AG08396 (cell line): ENCODE measurements around the gene ARHGAP42.

Experiments
- DNase-seq: peaks from one replicate; pipeline ENCODE4 v3.0.0; 2012; ENCODE audit warnings: low spot score, mixed read lengths

The ARHGAP42 gene

DNA sequence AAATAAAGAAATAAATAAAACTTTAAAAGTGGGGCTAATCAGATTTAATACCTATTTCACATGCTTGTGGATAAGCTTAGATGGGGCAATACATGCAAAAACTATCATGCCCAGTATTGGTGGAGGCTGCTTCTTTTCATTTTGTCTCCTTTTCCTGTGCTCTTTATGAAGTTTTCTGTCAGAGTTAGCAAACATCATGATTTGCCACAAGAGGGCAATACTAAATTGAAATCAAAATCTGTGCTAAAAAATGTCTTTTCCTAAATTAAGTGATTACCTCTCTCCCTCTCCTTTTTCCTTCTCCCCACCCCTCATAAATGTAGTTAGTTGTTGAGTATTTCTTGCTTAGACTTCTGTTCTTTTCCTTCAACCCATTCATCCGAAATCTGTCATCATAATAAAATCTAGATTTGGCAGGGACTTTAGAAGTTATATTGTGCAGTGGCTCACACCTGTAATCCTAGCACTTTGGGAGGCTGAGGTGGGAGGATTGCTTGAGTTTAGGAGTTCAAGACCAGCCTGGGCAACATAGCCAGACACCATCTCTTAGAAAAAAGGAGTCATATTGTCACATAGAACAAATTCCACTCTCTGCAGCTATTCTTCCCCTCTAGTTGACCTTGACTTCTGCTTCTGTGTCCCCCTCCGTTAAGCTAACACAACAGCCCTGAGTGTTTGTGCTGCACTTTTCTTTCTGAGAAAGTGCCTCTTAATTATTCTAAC, 4.7 kb upstream of the ARHGAP42 start:
- DNase-seq: no peak

DNA sequence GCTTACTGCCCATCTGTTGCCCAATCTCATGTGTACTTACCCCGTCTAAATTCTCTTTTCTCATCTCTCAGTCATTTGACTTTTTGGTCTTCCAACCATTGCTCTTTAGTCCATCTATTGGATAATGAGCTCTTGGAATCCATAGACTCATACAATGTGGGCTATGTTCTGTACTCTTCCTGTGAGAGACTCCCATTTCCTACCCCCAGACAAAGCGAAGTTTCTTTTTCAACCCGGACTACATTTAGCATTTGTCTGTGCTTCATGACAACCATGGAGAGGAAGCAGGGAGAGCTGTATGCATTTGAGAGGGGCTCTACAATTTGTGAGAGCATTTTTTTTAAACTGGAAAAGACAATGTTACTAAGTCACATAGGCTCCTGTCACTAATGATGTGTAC, 4.0 kb upstream of the ARHGAP42 start:
- no peak for DNase-seq

DNA sequence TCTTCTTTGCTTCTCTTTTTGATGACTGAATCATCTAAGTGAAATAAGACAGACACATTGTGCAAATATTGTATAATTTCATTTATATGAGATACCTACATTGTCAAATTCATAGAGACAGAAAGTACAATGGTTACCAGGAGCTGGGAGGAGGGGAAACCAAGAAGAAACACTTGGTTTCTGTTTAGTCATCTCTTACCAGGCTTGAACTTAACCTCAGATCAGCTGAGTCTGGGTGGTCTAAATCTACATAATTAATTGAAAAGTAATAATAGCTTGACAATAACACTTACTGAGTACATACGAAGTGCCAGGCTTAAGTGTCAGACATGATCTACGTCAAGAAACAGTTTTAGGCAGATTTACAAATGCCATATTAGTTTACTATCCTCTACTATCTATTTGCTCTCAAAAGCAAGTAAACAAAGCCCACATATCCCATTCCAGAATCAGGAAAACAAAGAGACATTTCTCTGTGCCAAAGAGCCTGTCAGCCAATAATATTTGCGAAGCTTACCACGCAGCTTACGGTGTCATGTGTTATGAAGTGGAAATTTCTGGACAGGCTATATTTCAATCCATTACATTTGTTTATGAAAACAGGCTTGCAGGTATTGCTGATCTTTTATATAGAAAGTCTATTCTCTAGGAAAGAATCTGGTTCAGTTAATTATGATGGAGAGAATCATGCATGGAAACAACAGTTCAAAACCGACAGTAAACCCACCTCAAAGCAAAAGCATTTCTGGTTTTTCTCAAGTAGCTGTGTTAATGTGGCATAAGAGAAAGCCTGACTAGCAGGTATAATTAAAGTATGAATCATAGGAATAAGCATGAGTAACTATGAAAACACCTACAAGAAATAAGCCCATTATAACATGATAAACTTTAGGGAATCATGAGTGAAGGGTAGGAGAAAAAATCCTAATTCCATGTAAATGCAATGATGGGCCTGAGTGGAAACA, 2.7 kb upstream of the ARHGAP42 start:
- no peak for DNase-seq

DNA sequence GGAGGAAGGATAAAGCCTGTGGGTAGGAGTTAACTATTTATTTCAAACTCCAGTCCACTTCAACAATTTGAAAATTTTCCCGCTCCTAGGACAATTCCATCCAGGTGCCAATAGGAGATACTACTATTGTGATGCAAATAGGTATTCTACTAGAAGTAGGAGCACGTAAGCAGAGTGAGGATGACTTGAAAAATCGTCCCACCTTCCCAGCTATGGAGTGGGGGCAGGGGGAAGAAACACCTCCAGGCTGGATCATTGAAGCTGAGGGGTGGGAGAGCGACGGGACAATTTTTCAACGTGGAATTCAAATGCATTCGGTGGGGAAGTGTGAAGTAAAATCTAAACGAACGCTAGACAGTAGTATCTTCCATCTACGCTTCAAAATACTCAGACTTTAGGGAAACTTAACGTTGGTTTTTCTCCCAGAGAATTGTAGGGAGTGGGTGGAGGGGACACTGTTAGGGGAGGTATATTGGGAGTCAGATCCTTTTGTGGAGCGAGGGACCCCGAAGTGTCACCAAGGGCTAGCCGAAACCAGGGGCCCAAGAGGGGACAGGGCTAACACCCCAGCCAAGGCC, 523 bp upstream of the ARHGAP42 start:
- no peak for DNase-seq

DNA sequence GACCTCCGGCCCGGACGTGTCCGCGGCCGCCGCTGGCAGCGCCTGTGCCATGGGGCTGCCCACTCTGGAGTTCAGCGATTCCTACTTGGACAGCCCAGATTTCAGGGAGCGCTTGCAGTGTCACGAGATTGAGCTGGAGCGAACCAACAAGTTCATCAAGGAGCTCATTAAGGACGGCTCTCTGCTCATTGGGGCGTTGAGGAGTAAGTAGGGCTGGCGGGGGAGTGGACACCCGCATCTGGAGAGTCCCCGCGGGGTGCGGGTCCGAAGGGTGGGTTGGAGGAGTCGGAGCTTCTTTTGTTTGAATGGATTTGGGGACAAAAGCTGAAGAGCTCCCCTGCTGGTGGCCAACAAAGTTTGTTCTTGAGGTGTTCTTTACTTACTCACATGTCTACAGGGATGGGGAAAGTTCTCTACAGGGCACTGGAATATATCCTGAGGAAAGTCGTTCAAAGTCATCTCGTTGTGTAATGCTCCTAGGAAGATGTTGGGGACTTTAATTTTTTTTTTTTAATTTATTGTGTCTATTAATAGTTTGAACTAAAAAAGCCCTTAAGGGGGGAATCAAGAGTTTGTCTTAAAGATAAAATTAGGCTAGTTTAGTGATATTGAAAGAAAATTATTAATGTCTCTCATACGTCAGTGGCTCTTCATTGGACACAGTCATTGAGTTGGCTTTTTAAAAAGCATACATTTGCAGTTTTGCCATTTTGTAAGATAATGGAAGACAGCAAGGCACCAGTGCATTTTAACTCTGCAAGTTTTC, 725 bp downstream of the ARHGAP42 start:
- DNase-seq: peak; percentile 80

DNA sequence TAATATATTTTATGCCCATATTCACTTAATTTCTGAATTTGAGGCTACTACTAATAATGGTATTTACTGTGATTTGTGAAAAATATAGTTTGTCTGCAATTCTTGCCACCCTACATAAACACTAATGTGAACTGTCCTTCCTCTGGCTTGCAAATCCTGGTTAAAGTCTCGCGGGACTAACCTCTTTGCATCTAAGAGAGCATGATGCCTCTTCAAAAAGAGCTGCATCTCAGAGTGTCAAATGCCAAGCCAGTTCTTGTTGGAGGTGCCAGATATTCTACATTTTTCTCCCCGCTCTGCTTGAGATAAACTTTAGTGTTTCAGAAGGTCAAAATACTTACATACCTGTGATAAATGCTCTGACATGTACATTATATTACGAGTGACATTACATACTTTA, 2.1 kb downstream of the ARHGAP42 start:
- no peak for DNase-seq

DNA sequence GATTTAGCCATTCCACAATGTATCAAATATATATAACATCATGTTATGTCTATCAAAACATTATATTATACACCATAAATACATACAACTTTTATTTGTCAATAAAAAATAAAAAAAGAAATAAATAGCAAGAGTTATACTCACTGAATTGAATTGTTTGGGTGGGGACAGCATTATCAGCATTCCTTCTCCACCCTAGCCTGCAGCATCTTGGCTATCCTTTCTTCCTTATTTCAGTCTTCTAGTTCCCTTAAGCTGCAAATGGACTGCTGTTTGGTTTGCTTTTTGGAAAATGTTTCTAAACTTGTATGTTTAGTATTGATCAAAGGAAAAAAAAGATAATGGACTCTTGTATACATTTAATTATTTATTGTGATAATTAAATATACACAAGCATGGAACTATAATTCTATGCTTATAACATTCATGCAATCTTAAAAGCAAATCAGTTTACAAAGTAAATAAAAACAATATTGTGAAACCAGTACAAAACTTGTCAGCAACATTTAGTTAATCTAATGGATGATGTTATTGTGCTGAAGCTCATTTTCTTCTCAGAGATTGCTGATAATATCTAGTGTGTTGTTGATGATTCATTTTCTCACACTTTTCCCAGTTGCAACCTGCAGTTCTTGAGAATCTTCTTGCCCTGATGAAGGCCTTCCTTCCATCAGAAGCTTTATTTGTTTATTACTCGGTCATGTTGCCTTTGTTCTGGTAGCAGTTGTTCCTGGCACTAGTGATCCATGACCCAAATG, 5.0 kb downstream of the ARHGAP42 start:
- DNase-seq: no peak

DNA sequence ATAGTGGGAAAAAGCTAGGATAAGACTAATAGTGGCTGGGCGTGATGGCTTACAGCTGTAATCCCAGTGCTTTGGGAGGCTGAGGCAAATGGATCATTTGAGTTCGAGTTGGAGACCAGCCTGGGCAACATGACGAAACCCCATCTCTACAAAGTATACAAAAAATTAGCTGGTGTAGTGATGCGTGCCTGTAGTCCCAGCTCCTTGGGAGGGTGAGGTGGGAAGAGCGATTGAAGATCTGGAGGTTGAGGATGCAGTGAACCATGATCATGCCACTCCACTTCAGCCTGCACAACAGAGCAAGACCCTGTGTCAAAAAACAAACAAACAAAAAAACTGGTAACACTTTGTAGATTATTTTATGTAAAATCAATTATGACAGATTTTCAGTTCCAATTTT, 8.8 kb downstream of the ARHGAP42 start:
- no peak for DNase-seq

DNA sequence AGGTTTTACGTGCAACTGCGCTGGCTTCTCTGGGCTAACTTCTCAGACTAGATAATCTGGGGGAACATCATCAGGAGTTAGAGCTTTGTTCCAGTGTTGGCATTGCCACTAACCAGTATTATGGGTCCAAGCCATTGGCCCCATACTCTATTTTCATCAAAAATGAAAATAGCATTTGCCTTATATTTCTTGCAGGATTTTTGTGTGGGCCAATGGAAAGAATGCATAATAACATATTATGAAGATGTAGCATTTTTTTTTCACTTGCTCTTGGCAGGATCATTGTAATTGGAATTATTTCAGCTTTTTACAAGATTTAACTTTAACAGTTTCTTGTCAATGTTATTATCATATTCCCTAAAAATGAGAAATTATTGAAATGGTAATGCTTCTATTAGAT, 16.1 kb downstream of the ARHGAP42 start:
- DNase-seq: no peak

DNA sequence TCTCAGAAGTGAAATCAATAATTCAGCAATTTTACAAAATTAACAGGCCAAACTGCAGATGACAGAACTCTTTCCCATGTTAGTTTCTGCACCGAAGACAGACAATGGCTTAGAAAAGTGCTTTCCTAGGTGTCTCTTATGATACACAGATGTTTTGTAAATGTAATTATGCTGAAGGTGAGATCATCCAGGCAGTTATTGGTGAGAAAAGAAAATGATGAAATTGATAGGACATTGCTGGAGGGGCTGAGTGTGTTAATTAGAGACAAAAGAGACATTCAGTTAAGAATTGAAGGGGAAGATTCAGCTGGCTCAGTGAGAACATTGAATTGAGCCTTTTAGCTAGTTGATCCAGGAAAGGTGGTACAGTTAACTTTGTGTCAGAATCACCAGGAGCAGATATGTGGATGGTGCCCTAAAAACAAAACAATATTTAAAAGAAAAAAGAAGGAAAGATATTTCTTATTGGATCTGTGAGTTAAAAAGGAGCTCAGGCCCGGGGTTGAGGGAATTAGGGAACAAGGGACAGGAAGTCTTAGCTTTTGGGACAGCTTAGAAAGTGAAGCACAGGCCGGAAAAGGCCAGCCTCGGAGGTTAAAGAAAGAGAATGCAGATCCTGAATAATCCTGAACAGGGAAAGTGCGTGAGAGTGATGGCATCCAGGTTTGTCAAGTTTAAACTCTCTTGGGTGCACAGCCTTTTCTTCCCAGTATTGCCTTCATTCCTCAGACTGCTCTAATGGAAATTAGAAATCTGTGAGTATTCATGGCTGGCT, 16.9 kb downstream of the ARHGAP42 start:
- DNase-seq: no peak

DNA sequence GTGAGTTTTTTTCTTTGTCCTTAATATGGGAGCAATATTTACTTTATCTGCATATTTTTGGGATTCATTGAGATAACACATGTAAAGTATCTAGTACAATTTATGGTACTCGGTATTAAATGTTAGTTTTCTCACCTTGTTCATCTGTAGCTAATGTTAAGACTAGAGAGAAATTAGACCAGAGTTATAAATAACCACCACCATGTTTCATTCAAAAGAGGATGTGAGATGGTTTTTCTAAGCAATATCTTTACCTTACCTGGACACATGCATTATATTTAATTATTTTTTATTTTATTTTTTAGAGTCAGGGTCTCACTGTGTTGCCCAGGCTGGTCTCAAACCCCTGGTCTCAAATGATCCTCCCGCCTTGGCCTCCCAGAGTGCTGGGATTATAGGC, 18.4 kb downstream of the ARHGAP42 start:
- DNase-seq: no peak

DNA sequence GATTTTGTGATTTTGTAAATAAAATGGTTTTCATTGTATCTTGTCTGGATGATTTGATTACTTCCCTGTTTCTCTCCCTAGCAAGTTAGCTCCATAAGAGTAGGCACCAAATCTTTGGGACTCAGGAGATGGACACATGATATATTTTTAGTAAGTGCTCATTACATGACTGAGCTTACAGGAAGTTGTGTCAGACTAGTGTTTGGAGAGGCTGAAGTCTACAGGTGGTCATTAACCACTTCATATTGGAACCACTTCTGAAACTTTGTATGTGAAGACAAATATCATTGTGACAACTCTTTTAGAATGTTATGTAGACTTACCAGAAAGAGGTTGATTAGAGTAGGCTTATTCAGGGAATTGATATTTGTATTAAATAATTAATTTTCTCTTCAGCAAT, 19.1 kb downstream of the ARHGAP42 start:
- DNase-seq: no peak

DNA sequence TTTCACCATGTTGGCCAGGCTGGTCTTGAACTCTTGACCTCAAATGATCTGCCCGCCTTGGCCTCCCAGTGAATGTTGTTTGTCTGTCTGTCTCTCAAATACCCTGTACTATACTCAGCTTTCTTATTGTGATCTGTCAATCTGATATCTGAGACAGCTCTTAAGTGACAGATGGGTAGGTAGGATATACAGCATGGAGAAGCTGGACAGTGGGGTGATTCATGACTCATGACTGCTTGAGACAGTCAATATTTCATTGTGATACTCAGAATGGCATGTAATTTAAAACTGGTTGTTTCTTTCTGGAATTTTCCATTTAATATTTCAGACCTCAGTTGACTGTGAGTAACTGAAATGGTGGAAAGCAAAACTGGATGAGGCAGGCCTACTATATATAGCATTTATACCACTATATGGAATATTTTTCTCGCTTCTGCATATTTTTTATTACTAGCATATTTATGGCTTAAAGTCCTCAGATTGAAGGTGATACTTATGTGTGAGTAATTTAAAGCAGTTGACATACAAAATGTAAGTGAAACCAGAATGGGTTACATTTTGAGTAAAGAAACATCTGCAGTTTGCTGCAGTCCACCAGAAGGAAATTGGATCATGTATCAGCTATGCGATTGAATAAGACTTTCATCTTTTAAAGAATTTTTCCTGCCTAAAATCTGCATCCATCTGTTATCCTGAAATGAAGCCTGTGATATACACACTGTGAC, 22.3 kb downstream of the ARHGAP42 start:
- DNase-seq: no peak

DNA sequence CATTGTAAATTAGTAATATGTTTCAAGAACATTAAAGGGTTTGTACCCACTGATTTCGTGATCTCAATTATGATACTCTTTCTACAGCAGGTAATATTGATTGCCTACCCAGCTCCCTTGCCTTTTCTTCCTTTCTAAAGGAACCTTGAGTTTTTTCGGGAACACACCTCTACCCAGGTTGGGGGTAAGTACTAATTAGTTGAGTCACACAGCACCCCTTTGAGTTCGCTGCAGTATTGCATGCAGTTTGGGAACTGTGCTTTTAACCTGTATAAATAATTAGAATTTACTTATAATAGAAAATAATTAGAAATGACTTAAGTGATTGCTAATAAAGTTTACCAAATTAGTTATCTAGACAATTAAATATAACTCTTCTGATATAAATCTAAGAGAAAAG, 24.9 kb downstream of the ARHGAP42 start:
- no peak for DNase-seq

DNA sequence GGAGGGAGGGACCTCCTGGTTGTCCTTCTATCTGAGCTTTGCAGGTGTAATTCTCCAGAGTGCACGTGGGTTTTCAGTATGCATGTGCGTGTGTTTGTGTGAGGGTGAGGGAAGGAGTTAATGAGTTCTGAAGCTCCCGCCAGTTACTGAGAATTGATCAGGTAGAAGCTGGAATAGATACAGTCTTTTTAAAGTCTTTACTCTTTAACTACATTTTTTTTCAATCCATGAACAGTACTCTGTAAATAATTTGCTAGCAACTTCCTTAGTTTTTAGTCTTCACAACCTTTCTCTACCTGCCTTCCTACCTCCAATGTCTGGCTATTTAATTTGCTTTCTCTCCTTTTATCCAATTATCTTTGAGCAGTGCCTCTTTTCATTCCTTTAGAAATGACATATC, 25.5 kb downstream of the ARHGAP42 start:
- DNase-seq: no peak

DNA sequence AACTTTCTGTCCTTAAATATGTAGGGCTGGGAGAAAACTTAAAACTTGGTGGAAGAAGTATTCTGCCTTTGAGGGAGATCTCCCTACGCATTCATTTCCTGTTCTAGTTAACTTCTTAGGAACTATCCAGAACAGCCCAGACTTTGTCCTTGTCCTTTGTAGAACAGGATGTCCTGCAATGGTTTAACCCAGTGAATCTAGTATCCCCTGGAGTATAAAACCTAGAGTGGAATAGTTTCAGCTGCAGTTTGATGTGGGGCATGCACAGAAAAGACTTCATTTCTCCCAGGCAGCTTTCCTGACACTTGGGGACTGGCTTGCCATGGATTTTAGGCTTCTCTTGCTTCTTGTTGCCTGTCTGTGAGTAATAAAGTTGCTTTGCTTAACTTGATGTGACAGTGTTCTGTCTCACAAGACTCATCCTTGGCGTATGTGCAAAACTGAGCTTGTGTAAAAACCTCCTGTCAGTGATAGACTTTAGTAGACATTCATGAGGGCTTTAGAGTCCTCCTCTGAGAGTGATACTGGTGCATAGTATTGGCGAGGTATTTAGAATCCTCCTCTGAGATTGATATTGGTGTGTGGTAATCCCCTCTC, 28.2 kb downstream of the ARHGAP42 start:
- no peak for DNase-seq

DNA sequence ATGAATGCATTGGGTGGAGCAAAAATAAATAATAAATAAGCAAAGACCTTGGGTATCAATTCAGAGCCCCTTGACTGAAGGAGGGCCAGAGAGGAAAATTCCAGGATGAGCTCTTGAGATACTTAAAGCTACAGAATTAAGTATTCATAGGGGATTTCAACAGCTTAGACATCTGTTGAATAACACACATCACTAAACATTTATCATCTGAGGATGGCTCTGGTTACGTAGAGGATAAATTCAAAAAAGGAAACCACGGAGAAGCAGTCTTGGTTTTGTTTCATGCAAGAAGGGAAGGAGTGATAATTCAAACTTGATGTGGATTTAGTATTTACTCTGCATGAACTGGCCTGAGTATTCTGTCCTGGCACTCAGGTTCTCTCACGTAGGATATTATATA, 29.8 kb downstream of the ARHGAP42 start:
- no peak for DNase-seq

DNA sequence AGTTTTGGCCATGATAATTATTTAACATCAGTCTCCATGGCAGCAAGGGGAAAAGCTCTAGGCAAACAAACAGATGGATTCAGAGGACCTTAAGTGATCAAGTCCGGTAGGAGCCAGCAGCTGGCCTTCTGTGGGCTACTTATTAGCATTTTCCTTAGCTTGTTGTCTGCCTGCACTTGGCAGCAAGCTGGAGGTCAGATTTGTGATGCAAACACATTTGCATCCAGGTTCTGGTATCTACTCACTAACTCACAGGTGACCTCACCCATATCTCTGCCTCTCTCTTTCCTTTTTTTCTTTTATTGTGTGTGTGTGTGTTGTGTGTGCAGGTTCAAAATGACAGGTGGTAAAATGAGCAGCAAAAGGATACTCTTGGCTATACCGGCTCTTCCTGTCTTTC, 32.3 kb downstream of the ARHGAP42 start:
- peak; percentile 14 for DNase-seq

DNA sequence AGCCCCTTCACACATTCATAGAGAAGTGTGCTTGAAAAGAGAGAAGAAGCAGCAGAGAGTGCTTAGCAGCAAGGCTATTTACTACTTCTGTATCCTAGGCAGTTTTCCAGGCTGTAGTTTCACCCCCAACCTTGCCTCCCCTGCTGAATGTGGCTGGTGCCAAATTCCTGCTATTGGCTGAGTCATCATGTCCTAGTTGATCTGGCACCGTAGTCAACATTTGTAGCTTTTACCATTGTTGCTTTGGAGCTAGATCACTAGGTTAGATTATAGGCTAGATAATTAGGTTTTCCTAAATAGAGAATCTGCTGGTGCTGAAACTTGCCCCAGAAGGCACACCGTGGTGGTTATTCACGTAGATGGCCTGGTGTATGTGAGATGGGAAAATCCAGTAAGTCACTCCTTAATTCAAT, 32.7 kb downstream of the ARHGAP42 start:
- peak; percentile 78 for DNase-seq

DNA sequence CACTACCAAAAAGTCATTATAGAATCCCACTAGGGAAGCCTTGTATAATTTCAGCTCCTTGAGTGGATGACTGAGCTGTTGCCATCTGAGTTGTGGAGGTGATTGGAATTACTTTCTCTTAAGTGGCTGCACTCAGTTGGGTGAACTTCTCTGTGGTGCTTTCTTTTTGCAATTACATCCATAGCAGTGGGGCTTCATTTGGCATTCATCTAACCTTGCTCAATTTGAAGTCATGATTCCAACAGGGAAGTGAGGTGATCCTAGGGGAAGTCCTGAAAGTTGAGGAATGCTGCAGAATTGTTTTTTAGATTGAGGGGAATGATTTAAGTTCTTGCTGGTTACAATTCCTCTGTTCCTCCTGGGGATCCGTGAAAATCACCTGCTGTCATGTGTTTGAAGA, 39.6 kb downstream of the ARHGAP42 start:
- DNase-seq: no peak
